HCT116 (cell line): ENCODE results near the gene LY86. TPM values are rescaled to one million over a fixed set of nuclear protein-coding genes. Genes with fewer than 3 reads are reported as not detected.
A peak's percentile ranks its signal among the peaks of the same experiment; 100 is the strongest.

Experiments used
- ATAC-seq: fragments of 200-7000 bp; cut with Tn5 transposase; 2 replicates; pipeline ENCODE4 v1.9.1; 2020; ENCODE audit warnings: mild to moderate bottlenecking, moderate library complexity
- BruUV-seq: library from RNA; stranded (reverse); fragments of 400-500 nt; replicated peaks from 2 replicates; lab custom pipeline; 2021; lab: Mats Ljungman, UMichigan
- CTCF ChIA-PET: fragments of 300-600 bp; sonication (Branson Sonifier 250); formaldehyde crosslinking; loops from one replicate; lab custom pipeline; 2021; ENCODE audit warnings: antibody characterized with exemption; lab: Charles Lee
- POLR2A ChIA-PET: fragments of 300-600, 350-600 bp; sonication (Branson Sonifier 250); formaldehyde crosslinking; loops from one replicate; lab custom pipeline; 2021; ENCODE audit warnings: antibody characterized with exemption; lab: Charles Lee
- RAD21 ChIA-PET, 2 experiments: fragments of 300-600 bp; sonication (Branson Sonifier 250); formaldehyde crosslinking; loops; one replicate each; lab custom pipeline; 2023; ENCODE audit warnings: low total read pairs in 2 of 2; ENCODE audit not compliant: uncharacterized antibody in 2 of 2, unreplicated experiment in 2 of 2, low non-redundant PET in 1 of 2; lab: Charles Lee
- DNase-seq: peaks from one replicate; pipeline ENCODE4 v3.0.0-alpha.2; 2010; ENCODE audit warnings: low read depth, low spot score
- H2AFZ ChIP-seq: fragments of 200-600 bp; shearing (Covaris generic), sonication (generic); 2 replicates; pipeline ENCODE4 v1.6.1; 2017; ENCODE audit warnings: low read depth, mixed run types, mixed read lengths, antibody characterized with exemption, low read length; ENCODE audit not compliant: poor library complexity, severe bottlenecking
- H3K27ac ChIP-seq: 2 replicates; pipeline ENCODE4 v1.5.1; 2012; ENCODE audit warnings: low read depth, low read length
- H3K27me3 ChIP-seq: fragments of 200-600 bp; sonication (generic); 2 replicates; pipeline ENCODE4 v1.6.1; 2016; ENCODE audit warnings: mixed run types, low read length, mixed read lengths; ENCODE audit not compliant: insufficient read depth
- H3K36me3 ChIP-seq, 2 experiments: fragments of 200-500 bp in 1 of 2; fragments of 200-600 bp in 1 of 2; sonication (Bioruptor generic) in 1 of 2; sonication (generic) in 1 of 2; 2 replicates each; pipeline versions ENCODE4 v1.5.1 to v1.6.1; 2014 to 2016; ENCODE audit warnings: low read length in 2 of 2, inconsistent platforms in 1 of 2, mixed read lengths in 1 of 2, mixed run types in 1 of 2; ENCODE audit not compliant: insufficient read depth in 2 of 2, control insufficient read depth in 1 of 2
- H3K4me1 ChIP-seq, 2 experiments: fragments of 200-600 bp in 1 of 2; sonication (generic) in 1 of 2; 2 replicates each; pipeline versions ENCODE4 v1.5.1 to v1.6.1; 2012 to 2017; ENCODE audit warnings: low read length in 2 of 2, inconsistent platforms in 1 of 2, mild to moderate bottlenecking in 1 of 2, mixed read lengths in 1 of 2, mixed run types in 1 of 2, moderate library complexity in 1 of 2; ENCODE audit not compliant: insufficient read depth in 2 of 2, control insufficient read depth in 1 of 2
- H3K4me2 ChIP-seq: fragments of 200-600 bp; sonication (generic); 2 replicates; pipeline ENCODE4 v1.6.1; 2017; ENCODE audit warnings: mixed run types, low read length, mixed read lengths
- H3K4me3 ChIP-seq, 2 experiments: fragments of 200-600 bp in 1 of 2; sonication (generic) in 1 of 2; replicated peaks in 1 of 2; 2 replicates each; pipeline ENCODE4 v1.5.1; 2011 to 2016; ENCODE audit warnings: low read length in 2 of 2, control low read depth in 1 of 2, low read depth in 1 of 2, mild to moderate bottlenecking in 1 of 2, mixed read lengths in 1 of 2, mixed run types in 1 of 2
- H3K79me2 ChIP-seq: fragments of 200-600 bp; sonication (generic); 2 replicates; pipeline ENCODE4 v1.6.1; 2017; ENCODE audit warnings: mild to moderate bottlenecking, mixed run types, low read length, moderate library complexity, mixed read lengths; ENCODE audit not compliant: insufficient read depth
- H3K9ac ChIP-seq: fragments of 200-600 bp; sonication (generic); 2 replicates; pipeline ENCODE4 v1.6.1; 2016; ENCODE audit warnings: low read length, mixed read lengths
- H3K9me2 ChIP-seq: fragments of 200-600 bp; sonication (generic), shearing (Covaris generic); 2 replicates; pipeline ENCODE4 v1.6.1; 2017; ENCODE audit warnings: mixed run types, mild to moderate bottlenecking, moderate library complexity; ENCODE audit not compliant: insufficient read depth
- H3K9me3 ChIP-seq, 2 experiments: fragments of 200-500 bp in 1 of 2; fragments of 200-600 bp in 1 of 2; sonication (Bioruptor generic) in 1 of 2; sonication (generic) in 1 of 2; 2 replicates each; pipeline ENCODE4 v1.6.1; 2014 to 2017; ENCODE audit warnings: low read length in 2 of 2, mixed read lengths in 2 of 2, inconsistent platforms in 1 of 2, low read depth in 1 of 2, mild to moderate bottlenecking in 1 of 2, mixed run types in 1 of 2, moderate library complexity in 1 of 2; ENCODE audit not compliant: control insufficient read depth in 1 of 2, insufficient read depth in 1 of 2
- H4K20me1 ChIP-seq: fragments of 200-600 bp; sonication (generic), shearing (Covaris generic); 2 replicates; pipeline ENCODE4 v1.6.1; 2017; ENCODE audit warnings: mixed run types, mild to moderate bottlenecking, moderate library complexity; ENCODE audit not compliant: insufficient read depth
- ATF3 ChIP-seq: IDR thresholded peaks from 2 replicates; pipeline ENCODE4 v1.6.1; 2012
- CEBPB ChIP-seq: IDR thresholded peaks from 2 replicates; pipeline ENCODE4 v1.6.1; 2012; ENCODE audit warnings: low read depth
- EGR1 ChIP-seq: IDR thresholded peaks from 2 replicates; pipeline ENCODE4 v1.6.1; 2012; ENCODE audit warnings: low read depth
- ELF1 ChIP-seq: IDR thresholded peaks from 2 replicates; pipeline ENCODE4 v1.6.1; 2012; ENCODE audit warnings: low read depth, borderline replicate concordance
- EZH2 ChIP-seq: fragments of 200-600 bp; sonication (generic); IDR thresholded peaks from 2 replicates; pipeline ENCODE4 v1.6.1; 2017; ENCODE audit warnings: antibody characterized with exemption, mixed run types
- EZH2phosphoT487 ChIP-seq: fragments of 200-600 bp; IDR thresholded peaks from 2 replicates; pipeline ENCODE4 v1.6.1; 2018; ENCODE audit warnings: antibody characterized with exemption, borderline replicate concordance
- JUND ChIP-seq: IDR thresholded peaks from 2 replicates; pipeline ENCODE4 v1.6.1; 2012
- POLR2A ChIP-seq: IDR thresholded peaks from 2 replicates; pipeline ENCODE4 v1.7.0; 2011; ENCODE audit warnings: borderline replicate concordance; ENCODE audit not compliant: insufficient read depth, insufficient read length; ENCODE audit errors: extremely low read depth
- POLR2AphosphoS5 ChIP-seq: IDR thresholded peaks from 2 replicates; pipeline ENCODE4 v1.6.1; 2011; ENCODE audit warnings: mild to moderate bottlenecking, low read depth, low read length, moderate library complexity
- SIN3A ChIP-seq: IDR thresholded peaks from 2 replicates; pipeline ENCODE4 v1.6.1; 2012; ENCODE audit warnings: low read depth
- TCF7L2 ChIP-seq: IDR thresholded peaks from 2 replicates; pipeline ENCODE4 v1.7.0; 2011; ENCODE audit warnings: borderline replicate concordance, inconsistent platforms; ENCODE audit not compliant: insufficient read depth, insufficient read length; ENCODE audit errors: extremely low read depth
- ZFX ChIP-seq: fragments of 450-650 bp; IDR thresholded peaks from 2 replicates; pipeline ENCODE4 v1.6.1; 2017
- intact Hi-C: fragments of 100-400 bp; cut with micrococcal nuclease; formaldehyde crosslinking; loops from 2 replicates; pipeline ENCODE4 v1.10.0; 2022
- total RNA-seq: library from RNA; stranded (reverse); gene quantifications from one replicate; pipeline ENCODE4 v1.2.1, GENCODE V29; 2021; ENCODE audit not compliant: unreplicated experiment

LY86 gene
- total RNA-seq, 1 experiment from 2014 or later, result not detected

GRCh38 chr6:6685249-6686040 is 96.9 kb downstream of the LY86 start:
- no peak for ATAC-seq
- Histone ChIP-seq H3K4me1 (peaks cover 0 to 19% of the 10 kb centered on the region in 2 experiments; a peak in 3 of 4 replicates), H2AFZ (no peak overlapping the region), H3K27me3 (no peaks in the 10 kb centered on the region), H3K9me3 (no peaks in the 10 kb centered on the region), H3K9ac (no peak overlapping the region), H4K20me1 (no peaks in the 10 kb centered on the region), H3K9me2 (no peaks in the 10 kb centered on the region), H3K4me2 (0 out of 2 replicates have a peak overlapping the region, but pooled peaks have one; percentile 89), H3K79me2 (no peaks in the 10 kb centered on the region), H3K27ac (no peak overlapping the region), H3K36me3 (no peaks in the 10 kb centered on the region), H3K4me3 (no peak overlapping the region)
- RAD21 ChIA-PET, result no interaction called here
- POLR2A ChIA-PET, result no interaction called here
- BruUV-seq, result no TSS peak
- DNase-seq, result no peak
- CTCF ChIA-PET, result interaction anchor here (2.1 kb wide), 1 partner anchor 8 kb away, joined by 16 read pairs; no protein-coding TSS in a partner anchor
- intact Hi-C loops, result loop anchor here (5.0 kb wide), 2 partner anchors 117 to 552 kb away; no protein-coding TSS in a partner anchor
- TF ChIP-seq ATF3 (no peak), EZH2phosphoT487 (no peak), POLR2AphosphoS5 (0 out of 2 replicates have a peak, but pooled peaks have one; percentile 12)

GRCh38 chr6:6686176-6686575 is 97.7 kb downstream of the LY86 start:
- Histone ChIP-seq H3K9ac (peak overlapping the region; percentile 62), H3K9me2 (no peaks in the 10 kb centered on the region), H2AFZ (no peak overlapping the region), H3K4me3 (peak overlapping the region; percentile 67 to 69), H3K79me2 (no peaks in the 10 kb centered on the region), H3K9me3 (no peaks in the 10 kb centered on the region), H3K4me2 (peak overlapping the region; percentile 89), H3K36me3 (no peaks in the 10 kb centered on the region), H3K4me1 (peaks cover 0 to 19% of the 10 kb centered on the region in 2 experiments; a peak in 3 of 4 replicates), H3K27ac (no peak overlapping the region), H3K27me3 (no peaks in the 10 kb centered on the region), H4K20me1 (no peaks in the 10 kb centered on the region)
- CTCF ChIA-PET, result interaction anchor here (1.0 to 2.1 kb wide), 6 partner anchors 9 to 590 kb away, joined by 4 to 31 read pairs (median 7); no protein-coding TSS in a partner anchor
- intact Hi-C loops, result loop anchor here (5.0 kb wide), 2 partner anchors 116 to 551 kb away; no protein-coding TSS in a partner anchor
- BruUV-seq, result no TSS peak
- no peak for TF ChIP-seq CEBPB
- TF ChIP-seq SIN3A, result no peak
- no peak for TF ChIP-seq POLR2A
- TF ChIP-seq POLR2AphosphoS5, result no peak
- TF ChIP-seq ZFX, result no peak
- no peak for TF ChIP-seq JUND
- TF ChIP-seq EGR1, result no peak
- no peak for TF ChIP-seq ELF1
- TF ChIP-seq ATF3, result no peak
- no peak for TF ChIP-seq EZH2
- TF ChIP-seq TCF7L2, result no peak
- no peak for ATAC-seq
- no peak for DNase-seq
- RAD21 ChIA-PET, result interaction anchor here (0.7 to 1.1 kb wide), 2 partner anchors 10 to 927 kb away, joined by 4 to 5 read pairs; no protein-coding TSS in a partner anchor
- POLR2A ChIA-PET, result interaction anchor here (0.7 to 1.4 kb wide), 6 partner anchors 9 to 574 kb away, joined by 3 to 8 read pairs (median 4); no protein-coding TSS in a partner anchor
